K562 (cell line): ENCODE measurements around the gene ISOC1. TPM values are rescaled to one million over a fixed set of nuclear protein-coding genes. Genes with fewer than 3 reads are reported as not detected.

Experiments
- ADNP ChIP-seq: fragments of 200-800 bp; sonication (Bioruptor generic); IDR thresholded peaks from 2 replicates; pipeline ENCODE4 v1.6.1; 2016; ENCODE audit warnings: missing genetic modification characterization, missing compliant biosample characterization
- CBFA2T2 ChIP-seq: fragments of 450-650 bp; conservative IDR thresholded peaks from 2 replicates; pipeline ENCODE4 v1.6.1; 2017; ENCODE audit warnings: mild to moderate bottlenecking
- DPF2 ChIP-seq: fragments of 450-650 bp; IDR thresholded peaks from 2 replicates; pipeline ENCODE4 v1.6.1; 2016
- ELF2 ChIP-seq: fragments of 250-450 bp; sonication (Bioruptor Pico); IDR thresholded peaks from 2 replicates; pipeline ENCODE4 v1.5.0; 2021; ENCODE audit warnings: mild to moderate bottlenecking
- L3MBTL2 ChIP-seq: fragments of 450-650 bp; IDR thresholded peaks from 2 replicates; pipeline ENCODE4 v1.6.1; 2016; ENCODE audit warnings: mild to moderate bottlenecking, moderate library complexity
- NCOR1 ChIP-seq: fragments of 450-650 bp; IDR thresholded peaks from 2 replicates; pipeline ENCODE4 v1.6.1; 2016; ENCODE audit warnings: mild to moderate bottlenecking, moderate library complexity
- NR3C1 ChIP-seq: sonication (generic); formaldehyde crosslinking; IDR thresholded peaks from 2 replicates; pipeline ENCODE4 v1.8.1; 2022; ENCODE audit warnings: missing genetic modification reagents
- POLR2AphosphoS5 ChIP-seq: IDR thresholded peaks from 2 replicates; pipeline ENCODE4 v1.6.1; 2011; ENCODE audit warnings: mild to moderate bottlenecking, low read depth, low read length, moderate library complexity; ENCODE audit not compliant: control insufficient read depth, insufficient read depth
- PTBP1 ChIP-seq: fragments of 200-400 bp; formaldehyde crosslinking; IDR thresholded peaks from 2 replicates; pipeline ENCODE4 v1.6.1; 2017; ENCODE audit warnings: low read depth, low read length
- TBL1XR1 ChIP-seq, 2 experiments: IDR thresholded peaks; 2 replicates each; pipeline ENCODE4 v1.6.1; 2012; ENCODE audit warnings: improper control_type of control experiment in 2 of 2, low read length in 2 of 2, mild to moderate bottlenecking in 1 of 2
- ZFP30 ChIP-seq: fragments of 250-450 bp; sonication (Bioruptor Pico); IDR thresholded peaks from 2 replicates; pipeline ENCODE4 v1.8.0; 2022; ENCODE audit warnings: moderate library complexity, mild to moderate bottlenecking, inconsistent platforms, borderline replicate concordance
- ZNF561 ChIP-seq: fragments of 450-650 bp; formaldehyde crosslinking; conservative IDR thresholded peaks from 2 replicates; pipeline ENCODE4 v1.4.0; 2020; ENCODE audit warnings: mild to moderate bottlenecking, moderate library complexity
- ZSCAN29 ChIP-seq: fragments of 450-650 bp; IDR thresholded peaks from 2 replicates; pipeline ENCODE4 v1.6.1; 2017
- ZSCAN32 ChIP-seq: fragments of 450-650 bp; formaldehyde crosslinking; IDR thresholded peaks from 2 replicates; pipeline ENCODE4 v1.4.0; 2020; ENCODE audit warnings: mild to moderate bottlenecking, moderate library complexity
- polyA plus RNA-seq, 8 experiments: library from polyadenylated mRNA; depleted of rRNA in 4 of 8; stranded (reverse) in 5 of 8; unstranded in 3 of 8; fragments of >200 nt; fragmentation: Nextera tagmentation in 2 of 8; fragmentation: Illumina TruSeq in 1 of 8; extraction: Ambion mirVana in 2 of 8; extraction: Trizol in 1 of 8; gene quantifications; 2 replicates each; pipeline versions ENCODE4 v1.2.1 to v1.2.3, GENCODE V29; 2011 to 2014; ENCODE audit warnings: inconsistent platforms in 1 of 8, missing spikeins in 1 of 8
- total RNA-seq, 7 experiments: library from RNA; depleted of rRNA in 6 of 7; stranded (reverse); fragments of >200 nt in 6 of 7; fragmentation: Illumina TruSeq in 2 of 7; extraction: Trizol in 2 of 7; gene quantifications; 2 replicates each; pipeline versions ENCODE4 v1.2.1 to v1.2.3, GENCODE V29; 2011 to 2021; ENCODE audit warnings: low replicate concordance in 1 of 7
- TF ChIP-seq, protein P1 (sequence below): fragments of 450-650 bp; formaldehyde crosslinking; IDR thresholded peaks from 2 replicates; pipeline ENCODE4 v1.4.0; 2020; ENCODE audit warnings: mild to moderate bottlenecking
- TF ChIP-seq, protein P2 (sequence below): sonication (generic); formaldehyde crosslinking; IDR thresholded peaks from 2 replicates; pipeline ENCODE4 v1.8.1; 2023; ENCODE audit warnings: mild to moderate bottlenecking, missing genetic modification reagents
- TF ChIP-seq, protein P3 (sequence below), 2 experiments: fragments of 450-650 bp; IDR thresholded peaks; 2 replicates each; pipeline ENCODE4 v1.6.1; 2016; ENCODE audit warnings: mild to moderate bottlenecking in 2 of 2, borderline replicate concordance in 1 of 2, low read depth in 1 of 2, moderate library complexity in 1 of 2

ISOC1 gene
- total and polyA plus RNA-seq, 9 of the 15 experiments (the other 6 are each of a cell fraction or from before 2014, with no cell fraction given), result 14.0 to 67.9 (median 51.3) TPM

DNA sequence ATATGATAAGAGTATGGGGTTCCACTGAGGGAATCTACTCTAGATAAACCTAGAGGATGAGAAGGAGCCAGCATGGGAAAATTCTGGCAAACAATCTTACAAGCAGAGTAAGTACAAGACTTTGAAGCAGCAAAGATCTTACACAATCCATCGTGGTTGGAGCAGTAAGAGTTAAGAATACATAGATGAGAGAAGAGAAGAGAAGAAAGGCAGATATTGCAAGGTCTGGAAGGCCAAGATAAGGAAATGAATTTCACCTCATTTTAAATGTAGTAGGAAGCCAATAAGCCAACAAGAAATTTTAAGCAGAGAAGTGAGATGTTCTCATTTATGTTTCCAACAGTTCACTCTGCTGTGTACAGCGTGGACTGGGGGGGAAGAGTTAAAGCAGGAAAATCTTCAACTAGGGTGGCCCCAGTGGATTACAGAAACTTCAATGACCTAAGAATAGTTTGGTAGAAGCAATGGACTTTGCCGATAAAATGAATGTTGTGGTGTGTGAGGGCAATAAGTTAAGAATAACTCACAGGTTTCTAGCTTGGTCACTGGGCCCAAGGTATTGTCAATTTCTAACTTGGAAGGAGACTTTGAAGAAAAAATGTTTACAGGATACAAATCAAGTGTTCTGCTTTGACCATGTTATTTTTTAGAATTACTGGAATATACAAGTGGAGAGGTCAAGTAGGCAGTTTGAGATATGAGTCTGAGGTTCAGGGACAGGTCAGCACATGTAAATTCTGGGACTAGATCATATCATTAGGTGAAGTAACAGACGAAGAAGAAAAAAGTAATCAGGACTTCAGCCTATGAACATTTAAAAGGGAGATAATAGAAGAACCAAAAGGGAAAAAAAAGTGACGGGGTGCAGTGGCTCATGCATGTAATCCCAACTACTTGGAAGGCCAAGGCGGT, 12.1 kb upstream of the ISOC1 start (continued):
- TF ChIP-seq, protein P1, sequence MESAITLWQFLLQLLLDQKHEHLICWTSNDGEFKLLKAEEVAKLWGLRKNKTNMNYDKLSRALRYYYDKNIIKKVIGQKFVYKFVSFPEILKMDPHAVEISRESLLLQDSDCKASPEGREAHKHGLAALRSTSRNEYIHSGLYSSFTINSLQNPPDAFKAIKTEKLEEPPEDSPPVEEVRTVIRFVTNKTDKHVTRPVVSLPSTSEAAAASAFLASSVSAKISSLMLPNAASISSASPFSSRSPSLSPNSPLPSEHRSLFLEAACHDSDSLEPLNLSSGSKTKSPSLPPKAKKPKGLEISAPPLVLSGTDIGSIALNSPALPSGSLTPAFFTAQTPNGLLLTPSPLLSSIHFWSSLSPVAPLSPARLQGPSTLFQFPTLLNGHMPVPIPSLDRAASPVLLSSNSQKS (CRISPR knock-in tag), result no peak
- TF ChIP-seq TBL1XR1 (IDR thresholded peaks at IDR 0.05; ENCODE audit: low read length in 2 of 2) (peak; percentile 8 to 59; a peak in 2 of 4 replicates), NCOR1 (peak; percentile 87), POLR2AphosphoS5 (peak; percentile 47), ZNF561 (CRISPR knock-in tag) (no peak), ADNP (peak; percentile 65; the same call in 1 of the 2 replicates), DPF2 (peak; percentile 97), NR3C1 (CRISPR knock-in tag) (no peak), ELF2 (0 out of 2 replicates have a peak, but pooled peaks have one; percentile 46), ZSCAN32 (CRISPR knock-in tag) (no peak), ZSCAN29 (no peak), PTBP1 (no peak), CBFA2T2 (peak; percentile 86), ZFP30 (no peak), L3MBTL2 (0 out of 2 replicates have a peak, but pooled peaks have one; percentile 45)
- TF ChIP-seq, protein P2, sequence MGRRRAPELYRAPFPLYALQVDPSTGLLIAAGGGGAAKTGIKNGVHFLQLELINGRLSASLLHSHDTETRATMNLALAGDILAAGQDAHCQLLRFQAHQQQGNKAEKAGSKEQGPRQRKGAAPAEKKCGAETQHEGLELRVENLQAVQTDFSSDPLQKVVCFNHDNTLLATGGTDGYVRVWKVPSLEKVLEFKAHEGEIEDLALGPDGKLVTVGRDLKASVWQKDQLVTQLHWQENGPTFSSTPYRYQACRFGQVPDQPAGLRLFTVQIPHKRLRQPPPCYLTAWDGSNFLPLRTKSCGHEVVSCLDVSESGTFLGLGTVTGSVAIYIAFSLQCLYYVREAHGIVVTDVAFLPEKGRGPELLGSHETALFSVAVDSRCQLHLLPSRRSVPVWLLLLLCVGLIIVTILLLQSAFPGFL, result no peak
- TF ChIP-seq, protein P3, sequence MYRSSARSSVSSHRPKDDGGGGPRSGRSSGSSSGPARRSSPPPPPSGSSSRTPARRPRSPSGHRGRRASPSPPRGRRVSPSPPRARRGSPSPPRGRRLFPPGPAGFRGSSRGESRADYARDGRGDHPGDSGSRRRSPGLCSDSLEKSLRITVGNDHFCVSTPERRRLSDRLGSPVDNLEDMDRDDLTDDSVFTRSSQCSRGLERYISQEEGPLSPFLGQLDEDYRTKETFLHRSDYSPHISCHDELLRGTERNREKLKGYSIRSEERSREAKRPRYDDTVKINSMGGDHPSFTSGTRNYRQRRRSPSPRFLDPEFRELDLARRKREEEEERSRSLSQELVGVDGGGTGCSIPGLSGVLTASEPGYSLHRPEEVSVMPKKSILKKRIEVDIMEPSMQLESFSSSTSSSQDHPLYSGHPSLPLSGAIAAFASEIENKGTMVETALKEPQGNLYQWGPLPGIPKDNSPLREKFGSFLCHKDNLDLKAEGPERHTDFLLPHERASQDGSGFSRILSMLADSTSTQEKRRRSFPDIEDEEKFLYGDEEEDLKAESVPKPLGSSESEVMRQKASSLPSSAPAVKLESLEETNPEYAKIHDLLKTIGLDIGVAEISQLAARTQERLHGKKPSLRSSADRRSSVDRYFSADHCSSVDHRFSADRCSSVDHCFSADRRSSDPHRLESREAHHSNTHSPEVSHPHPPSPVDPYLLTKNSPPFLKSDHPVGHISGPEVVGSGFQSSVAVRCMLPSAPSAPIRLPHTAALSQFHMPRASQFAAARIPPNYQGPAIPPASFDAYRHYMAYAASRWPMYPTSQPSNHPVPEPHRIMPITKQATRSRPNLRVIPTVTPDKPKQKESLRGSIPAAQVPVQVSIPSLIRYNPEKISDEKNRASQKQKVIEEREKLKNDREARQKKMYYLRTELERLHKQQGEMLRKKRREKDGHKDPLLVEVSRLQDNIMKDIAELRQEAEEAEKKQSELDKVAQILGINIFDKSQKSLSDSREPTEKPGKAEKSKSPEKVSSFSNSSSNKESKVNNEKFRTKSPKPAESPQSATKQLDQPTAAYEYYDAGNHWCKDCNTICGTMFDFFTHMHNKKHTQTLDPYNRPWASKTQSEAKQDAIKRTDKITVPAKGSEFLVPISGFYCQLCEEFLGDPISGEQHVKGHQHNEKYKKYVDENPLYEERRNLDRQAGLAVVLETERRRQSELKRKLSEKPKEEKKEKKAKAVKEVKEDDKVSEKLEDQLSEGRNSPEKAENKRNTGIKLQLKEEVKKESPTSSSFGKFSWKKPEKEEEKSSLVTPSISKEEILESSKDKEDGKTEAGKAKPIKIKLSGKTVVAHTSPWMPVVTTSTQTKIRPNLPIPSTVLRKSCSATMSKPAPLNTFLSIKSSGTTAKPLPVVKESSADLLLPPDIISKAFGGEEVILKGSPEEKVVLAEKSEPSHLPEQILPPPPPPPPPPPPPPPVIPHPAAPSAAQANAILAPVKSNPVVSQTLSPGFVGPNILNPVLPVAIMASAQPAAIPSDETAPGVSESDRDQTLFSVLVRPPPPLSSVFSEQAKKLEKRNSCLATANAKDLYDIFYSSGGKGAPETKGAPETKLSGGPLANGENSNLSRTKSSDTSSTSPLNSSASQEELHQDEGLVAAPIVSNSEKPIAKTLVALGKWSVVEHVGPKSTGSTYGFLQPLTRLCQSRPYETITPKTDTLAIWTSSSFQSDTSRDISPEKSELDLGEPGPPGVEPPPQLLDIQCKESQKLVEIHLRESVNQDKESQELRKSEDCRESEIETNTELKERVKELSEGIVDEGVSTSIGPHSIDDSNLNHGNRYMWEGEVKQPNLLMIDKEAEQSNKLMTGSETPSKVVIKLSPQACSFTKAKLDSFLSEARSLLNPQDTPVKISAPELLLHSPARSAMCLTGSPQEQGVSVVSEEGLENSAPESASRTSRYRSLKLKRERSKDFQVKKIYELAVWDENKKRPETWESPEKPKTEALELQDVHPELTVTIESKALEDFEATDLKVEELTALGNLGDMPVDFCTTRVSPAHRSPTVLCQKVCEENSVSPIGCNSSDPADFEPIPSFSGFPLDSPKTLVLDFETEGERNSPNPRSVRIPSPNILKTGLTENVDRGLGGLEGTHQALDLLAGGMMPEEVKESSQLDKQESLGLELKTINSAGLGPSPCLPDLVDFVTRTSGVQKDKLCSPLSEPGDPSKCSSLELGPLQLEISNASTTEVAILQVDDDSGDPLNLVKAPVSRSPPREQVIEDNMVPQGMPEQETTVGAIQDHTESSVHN (IDR thresholded peaks at IDR 0.05; ENCODE audit: borderline replicate concordance in 1 of 2, low read depth in 1 of 2), result no peak
